Stomach (tissue), 4 donors: Measurements from ENCODE around the gene ZNF318.

ENCODE experiments used
- CTCF ChIP-seq, 7 experiments: fragments of 450-650 bp in 4 of 7; fragments of 200-600 bp in 3 of 7; sonication (generic) in 3 of 7; IDR thresholded peaks; one replicate each; pipeline ENCODE4 v1.5.1; 2016 to 2019; ENCODE audit warnings: antibody characterized with exemption in 7 of 7, control low read depth in 2 of 7, mild to moderate bottlenecking in 1 of 7
- POLR2A ChIP-seq, 4 donors: fragments of 450-650 bp; IDR thresholded peaks; one replicate each; pipeline ENCODE4 v1.6.1; 2016; ENCODE audit warnings: antibody characterized with exemption in 4 of 4, control low read depth in 2 of 4, mild to moderate bottlenecking in 1 of 4, moderate library complexity in 1 of 4

- no peak for TF ChIP-seq CTCF (IDR thresholded peaks at IDR 0.05)
- no peak for TF ChIP-seq POLR2A (IDR thresholded peaks at IDR 0.05)
These were observed 78.5 kb downstream of the ZNF318 start for GRCh38 chr6:43290905-43291355.
